Heart right ventricle (tissue), 16 donors: Measurements from ENCODE around the gene RBM33. TPM values are rescaled to one million over a fixed set of nuclear protein-coding genes. Genes with fewer than 3 reads are reported as not detected.

Source experiments
- ATAC-seq, 8 donors: fragments of 200-7000 bp; cut with Tn5 transposase; one replicate each; pipeline ENCODE4 v1.9.1; 2020; ENCODE audit warnings: mild to moderate bottlenecking in 8 of 8, moderate library complexity in 8 of 8, moderate number of reproducible peaks in 1 of 8
- DNase-seq, 2 donors: peaks; one replicate each; pipeline ENCODE4 v3.0.0-alpha.2; 2020
- H3K27ac ChIP-seq, 10 donors: fragments of 200-600 bp; sonication (generic) in 2 of 10; one replicate each; pipeline versions ENCODE4 v1.5.0 to v1.8.0; 2020 to 2022; ENCODE audit warnings: mild to moderate bottlenecking in 3 of 10
- H3K27me3 ChIP-seq, 7 donors: fragments of 200-600 bp; one replicate each; pipeline ENCODE4 v1.8.0; 2021 to 2022; ENCODE audit warnings: mild to moderate bottlenecking in 2 of 7
- H3K36me3 ChIP-seq, 9 donors: fragments of 200-600 bp; sonication (generic) in 1 of 9; one replicate each; pipeline versions ENCODE4 v1.5.0 to v1.8.0; 2020 to 2022; ENCODE audit warnings: mild to moderate bottlenecking in 2 of 9
- H3K4me1 ChIP-seq, 9 donors: fragments of 200-600 bp; sonication (generic) in 1 of 9; one replicate each; pipeline versions ENCODE4 v1.5.0 to v1.8.0; 2020 to 2022; ENCODE audit warnings: mild to moderate bottlenecking in 4 of 9
- H3K4me3 ChIP-seq, 10 donors: fragments of 200-600 bp; sonication (generic) in 2 of 10; one replicate each; pipeline versions ENCODE4 v1.5.0 to v1.8.0; 2020 to 2022; ENCODE audit warnings: mild to moderate bottlenecking in 7 of 10, moderate library complexity in 2 of 10
- H3K9me3 ChIP-seq, 11 donors: fragments of 200-600 bp in 10 of 11; sonication (generic) in 2 of 11; one replicate each; pipeline versions ENCODE4 v1.5.0 to v1.8.0; 2013 to 2022; ENCODE audit warnings: mild to moderate bottlenecking in 2 of 11, control low read depth in 1 of 11, moderate library complexity in 1 of 11
- WGBS, 2 donors: extraction: QIAGEN DNeasy Blood & Tissue Kit; methylation state at CpG; one replicate each; pipeline ENCODE4 v1.1.7; 2013; ENCODE audit warnings: inconsistent platforms in 1 of 2; 5-methylcytosine and 5-hydroxymethylcytosine counted together
- intact Hi-C, 10 donors: fragments of 100-400 bp; cut with DNase I; formaldehyde crosslinking; loops; one replicate each; pipeline versions ENCODE4 v1.11.1 to v1.14.2; 2022
- polyA plus RNA-seq, 2 donors: library from polyadenylated mRNA; stranded (reverse); fragments of 200-250 nt; gene quantifications; one replicate each; pipeline ENCODE4 v1.2.3, GENCODE V29; 2013
- total RNA-seq, 10 donors: library from RNA; stranded (reverse); fragmentation: NEBNext Ultra II Directional in 3 of 10; extraction: Animal tissue kit (Norgen Biotek cat#: 25700) in 3 of 10; gene quantifications; one replicate each; pipeline versions ENCODE4 v1.2.1 to v1.2.4, GENCODE V29; 2021 to 2023
- TF ChIP-seq, protein P1 (sequence below), 9 donors: fragments of 200-600 bp; sonication (generic) in 2 of 9; IDR thresholded peaks; one replicate each; pipeline versions ENCODE4 v1.5.0 to v1.8.0; 2021 to 2022; ENCODE audit warnings: antibody characterized with exemption in 9 of 9, mild to moderate bottlenecking in 5 of 9, moderate library complexity in 1 of 9
- donor health status: Arrhythmogenic right ventricular cardiomyopathy.
- donor health status: ischemic (EF 13 %, LVEDD 7.1; RV severe dilation, severe dysfunction).
- donor health status: healthy with polysubstance abuse.
- donor health status: DM: no; HTN: yes; CAD: no.
- donor health status: DM: no; HTN: no; CAD: no.
- donor health status: ischemic (EF 25% LVEDD 6.9; RV normal size, moderate dysfunction).
- donor health status: ischemic (EF 25% LVEDD 5.7; RV mildly dilated, moderate dysfunction).
- donor health status: healthy.
- donor health status: DM: yes; HTN: yes; CAD: no.
- donor health status: Ischemic cardiomyopathy.
- donor health status: ischemic (EF 35%, LVEDD 5.7; RV mildly dilated, moderate dysfunction).
- donor health status: nonischemic (EF 11% LVEDD 7.7; RV severe dilation, severe dysfunction).
- donor health status: DM: yes; HTN: yes; CAD: no.
- donor health status: PGD.
- donor health status: ischemic (EF 29% LVEDD 5.4; RV normal size, mild dysfunction).
- donor health status: nonischemic (EF 23%, LVEDD 6.1; RV moderate dilation, normal function).

The RBM33 gene
- total and polyA plus RNA-seq, 12 donors: 9.5 to 44.6 (median 35.7) TPM

DNA sequence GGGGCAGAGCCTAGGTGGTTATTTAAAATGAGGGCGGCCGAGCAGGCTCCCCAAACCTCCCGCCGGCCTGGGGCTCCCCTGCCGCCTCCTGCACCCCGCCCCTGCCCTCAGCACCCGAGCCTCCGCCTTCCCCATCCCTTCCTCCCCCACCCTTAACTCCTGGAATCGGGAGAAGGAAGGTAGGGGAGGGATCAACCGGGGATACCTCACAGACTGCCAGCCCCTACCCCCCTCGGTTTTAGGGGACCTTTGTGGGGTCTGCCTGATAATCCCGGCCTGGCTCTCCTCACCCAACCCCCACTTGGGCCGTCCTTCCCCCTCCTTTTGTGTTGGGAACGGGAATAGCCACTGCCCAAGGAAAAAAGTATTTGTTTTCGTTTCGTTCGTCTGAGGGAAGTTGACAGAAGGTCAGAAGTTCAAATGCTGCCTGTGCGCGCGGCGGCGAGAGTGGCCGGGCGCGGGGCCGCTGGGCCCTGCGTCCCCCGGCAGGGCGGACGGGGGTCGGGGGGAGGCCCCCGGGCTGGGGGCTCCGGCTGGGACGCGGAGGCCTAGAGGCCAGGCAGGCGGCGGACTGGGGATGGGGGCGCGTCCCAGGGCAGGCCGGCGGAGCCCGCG lies 165.0 kb downstream of the RBM33 start:
- Histone ChIP-seq H3K4me3 (peak overlapping the region in 8 of 10 donors; percentile 4 to 41 (median 32)), H3K27ac (no peak overlapping the region), H3K36me3 (no peaks in the 10 kb centered on the region), H3K9me3 (no peaks in the 10 kb centered on the region), H3K4me1 (peaks cover 10 to 61% (median 46%) of the 10 kb centered on the region in 9 donors), H3K27me3 (peaks cover 45 to 100% (median 100%) of the 10 kb centered on the region in 7 donors)
- WGBS, 2 donors: 0 to 2% methylated on average over 40 to 43 of the region's 43 CpGs
- TF ChIP-seq, protein P1, sequence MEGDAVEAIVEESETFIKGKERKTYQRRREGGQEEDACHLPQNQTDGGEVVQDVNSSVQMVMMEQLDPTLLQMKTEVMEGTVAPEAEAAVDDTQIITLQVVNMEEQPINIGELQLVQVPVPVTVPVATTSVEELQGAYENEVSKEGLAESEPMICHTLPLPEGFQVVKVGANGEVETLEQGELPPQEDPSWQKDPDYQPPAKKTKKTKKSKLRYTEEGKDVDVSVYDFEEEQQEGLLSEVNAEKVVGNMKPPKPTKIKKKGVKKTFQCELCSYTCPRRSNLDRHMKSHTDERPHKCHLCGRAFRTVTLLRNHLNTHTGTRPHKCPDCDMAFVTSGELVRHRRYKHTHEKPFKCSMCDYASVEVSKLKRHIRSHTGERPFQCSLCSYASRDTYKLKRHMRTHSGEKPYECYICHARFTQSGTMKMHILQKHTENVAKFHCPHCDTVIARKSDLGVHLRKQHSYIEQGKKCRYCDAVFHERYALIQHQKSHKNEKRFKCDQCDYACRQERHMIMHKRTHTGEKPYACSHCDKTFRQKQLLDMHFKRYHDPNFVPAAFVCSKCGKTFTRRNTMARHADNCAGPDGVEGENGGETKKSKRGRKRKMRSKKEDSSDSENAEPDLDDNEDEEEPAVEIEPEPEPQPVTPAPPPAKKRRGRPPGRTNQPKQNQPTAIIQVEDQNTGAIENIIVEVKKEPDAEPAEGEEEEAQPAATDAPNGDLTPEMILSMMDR (IDR thresholded peaks at IDR 0.05): no peak
- ATAC-seq: no peak
- no peak for DNase-seq
- intact Hi-C loops: loop anchor here in 1 of 10 donors (10.0 kb wide), 1 partner anchor 1005 kb away; no protein-coding TSS in a partner anchor

DNA sequence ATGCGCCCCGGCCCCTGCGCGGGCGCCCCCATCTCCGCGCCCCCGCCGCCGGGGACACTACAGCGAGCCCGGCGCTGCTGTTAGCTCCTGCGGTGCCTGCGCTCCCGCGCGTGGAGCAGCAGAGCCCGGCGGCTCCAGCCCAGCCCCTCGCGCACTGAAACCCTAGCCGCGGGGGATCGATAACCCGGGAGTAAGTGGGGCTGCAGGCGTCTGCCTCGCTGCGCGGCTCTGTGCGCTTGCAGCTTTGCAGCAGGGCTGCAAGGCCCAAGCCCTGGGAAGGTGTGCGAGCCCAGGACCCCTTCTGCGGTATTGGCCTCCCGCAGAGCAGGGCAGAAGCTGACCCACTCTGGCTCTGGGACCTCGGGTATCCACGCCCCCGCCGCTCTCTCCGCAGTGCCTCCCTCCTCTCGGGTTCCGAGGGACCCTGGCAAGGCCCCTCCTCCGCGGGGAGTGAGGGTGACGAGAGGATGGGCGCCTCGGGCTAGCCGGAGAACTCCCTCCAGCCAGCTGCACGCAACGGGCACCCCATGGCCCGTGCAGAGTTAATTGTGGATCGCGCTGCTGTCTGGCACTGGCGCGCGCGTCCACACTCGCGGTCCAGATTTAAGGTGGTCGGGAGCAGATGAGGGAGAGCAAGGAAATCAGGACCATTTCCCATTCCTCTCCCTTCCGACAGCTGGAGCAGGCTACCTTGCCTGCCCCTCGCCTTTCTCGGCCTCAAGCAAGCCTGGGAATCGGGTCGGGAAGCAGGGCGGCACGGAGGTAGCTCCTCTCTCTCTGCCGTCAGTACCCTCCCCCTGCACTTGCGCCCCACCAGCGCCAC lies 165.7 kb downstream of the RBM33 start:
- peak overlapping the region in 1 of 10 donors; percentile 28 for H3K4me3 ChIP-seq
- no peak overlapping the region for H3K27ac ChIP-seq
- 1% methylated on average over 69 of the region's 69 CpGs for WGBS, 2 donors
- no peaks in the 10 kb centered on the region for H3K36me3 ChIP-seq
- no peak for DNase-seq
- TF ChIP-seq, protein P1 (IDR thresholded peaks at IDR 0.05): no peak
- peaks cover 10 to 54% (median 39%) of the 10 kb centered on the region in 9 donors for H3K4me1 ChIP-seq
- no peaks in the 10 kb centered on the region for H3K9me3 ChIP-seq
- H3K27me3 ChIP-seq: peaks cover 39 to 100% (median 100%) of the 10 kb centered on the region in 7 donors
- intact Hi-C loops: loop anchor here in 4 of 10 donors (5.0 to 10.0 kb wide), 4 partner anchors 662 to 1005 kb away; no protein-coding TSS in a partner anchor
- no peak for ATAC-seq

DNA sequence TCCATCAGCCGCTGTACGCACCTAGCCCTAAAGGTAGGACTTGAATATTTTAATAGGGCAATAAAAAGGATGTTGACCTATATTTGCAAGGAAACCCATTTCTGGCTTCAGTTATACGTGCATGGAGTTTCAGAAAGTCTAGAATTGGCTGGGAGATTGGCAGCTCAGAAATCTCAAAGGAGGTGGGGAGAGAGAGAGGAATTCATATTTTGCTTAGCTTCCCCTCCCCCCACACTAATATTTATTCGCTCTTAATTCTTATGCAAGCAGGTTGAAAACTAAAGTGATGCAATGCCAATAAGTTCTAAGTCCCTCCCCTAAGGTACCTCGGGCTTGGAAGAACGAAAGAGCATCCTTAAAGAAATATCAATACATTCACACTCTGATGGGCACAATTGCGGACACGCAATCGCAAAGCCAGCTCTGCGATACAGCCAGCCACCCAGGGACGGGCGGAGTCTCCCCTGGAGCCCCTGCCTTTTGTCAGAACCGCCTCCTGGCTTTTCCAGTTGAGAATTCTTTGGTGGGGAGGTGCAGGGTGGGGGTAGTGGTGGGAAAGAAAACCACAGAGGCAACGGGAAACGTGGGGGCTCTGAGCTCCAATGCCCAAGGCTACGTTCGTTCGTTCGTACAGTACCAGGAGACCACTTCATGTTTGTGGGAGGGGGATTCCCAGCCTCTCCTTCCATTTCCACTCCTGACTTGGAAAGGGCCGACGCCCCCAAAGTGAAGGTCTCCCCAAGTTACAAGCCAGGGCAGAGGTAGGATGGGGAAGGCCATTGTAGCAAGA lies 166.5 kb downstream of the RBM33 start:
- H3K4me1 ChIP-seq: peaks cover 5 to 46% (median 30%) of the 10 kb centered on the region in 9 donors
- H3K27me3 ChIP-seq: peaks cover 33 to 100% (median 100%) of the 10 kb centered on the region in 7 donors
- DNase-seq: no peak

More for the DNA sequence above, 166.5 kb downstream of the RBM33 start:
- Histone ChIP-seq H3K36me3 (no peaks in the 10 kb centered on the region), H3K27ac (no peak overlapping the region), H3K9me3 (no peaks in the 10 kb centered on the region), H3K4me3 (no peak overlapping the region)
- TF ChIP-seq, protein P1 (IDR thresholded peaks at IDR 0.05): no peak
- WGBS, 2 donors: 2 to 4% methylated on average over 21 of the region's 21 CpGs
- intact Hi-C loops: loop anchor here in 4 of 10 donors (5.0 to 10.0 kb wide), 3 partner anchors 661 to 954 kb away; no protein-coding TSS in a partner anchor
- no peak for ATAC-seq
